Calu3 (cell line): ENCODE results near the gene TMEM185A. TPM values are rescaled to one million over a fixed set of nuclear protein-coding genes. Genes with fewer than 3 reads are reported as not detected.

Experiments
- BruUV-seq: library from RNA; stranded (reverse); fragments of 400-500 nt; replicated peaks from 2 replicates; lab custom pipeline; 2021; lab: Mats Ljungman, UMichigan
- CTCF ChIA-PET: fragments of 300-600 bp; sonication (Branson Sonifier 250); formaldehyde crosslinking; loops from one replicate; lab custom pipeline; 2022; ENCODE audit warnings: antibody characterized with exemption; lab: Charles Lee
- DNase-seq: peaks from one replicate; pipeline ENCODE4 v3.0.0; 2022
- H3K27ac Mint-ChIP-seq: one replicate; pipeline ENCODE4 v1.8.0; 2022; ENCODE audit warnings: mixed read lengths; ENCODE audit not compliant: unreplicated experiment
- H3K27me3 Mint-ChIP-seq: one replicate; pipeline ENCODE4 v1.8.0; 2022; ENCODE audit warnings: mixed read lengths; ENCODE audit not compliant: unreplicated experiment
- H3K36me3 Mint-ChIP-seq: one replicate; pipeline ENCODE4 v1.8.0; 2022; ENCODE audit warnings: mild to moderate bottlenecking, moderate library complexity, mixed read lengths; ENCODE audit not compliant: insufficient read depth, unreplicated experiment
- H3K4me1 Mint-ChIP-seq: one replicate; pipeline ENCODE4 v1.8.0; 2022; ENCODE audit warnings: mild to moderate bottlenecking, low read depth, mixed read lengths; ENCODE audit not compliant: unreplicated experiment
- H3K4me3 Mint-ChIP-seq: one replicate; pipeline ENCODE4 v1.8.0; 2022; ENCODE audit warnings: mild to moderate bottlenecking, low read depth, moderate library complexity, mixed read lengths; ENCODE audit not compliant: unreplicated experiment
- H3K9me3 Mint-ChIP-seq: one replicate; pipeline ENCODE4 v1.8.0; 2022; ENCODE audit warnings: low read depth, mixed read lengths; ENCODE audit not compliant: unreplicated experiment
- CTCF ChIP-seq: fragments of 200-600 bp; IDR thresholded peaks from one replicate; pipeline ENCODE4 v1.8.0; 2022; ENCODE audit warnings: antibody characterized with exemption; ENCODE audit not compliant: unreplicated experiment
- intact Hi-C: fragments of 100-400 bp; cut with micrococcal nuclease; formaldehyde crosslinking; loops from one replicate; pipeline ENCODE4 v1.10.0; 2022; ENCODE audit not compliant: unreplicated experiment
- total RNA-seq: library from RNA; stranded (reverse); gene quantifications from 2 replicates; pipeline ENCODE4 v1.2.3, GENCODE V29; 2022

The TMEM185A gene
- total RNA-seq, 1 experiment from 2014 or later: 33.9 TPM

- intact Hi-C loops: no loop called here
- H3K4me1 Mint-ChIP-seq: peaks cover 7% of the 10 kb centered on the region
- no TSS peak for BruUV-seq
- H3K4me3 Mint-ChIP-seq: no peak overlapping the region
- no peak overlapping the region for H3K27ac Mint-ChIP-seq
- no peaks in the 10 kb centered on the region for H3K36me3 Mint-ChIP-seq
- H3K9me3 Mint-ChIP-seq: no peaks in the 10 kb centered on the region
- DNase-seq: no peak
- no peak for TF ChIP-seq CTCF
- CTCF ChIA-PET: no interaction called here
- H3K27me3 Mint-ChIP-seq: no peaks in the 10 kb centered on the region
Observed at GRCh38 chrX:149570668-149571067, 60.9 kb downstream of the TMEM185A start.

GRCh38 chrX:149569770-149570169, 61.8 kb downstream of the TMEM185A start:
- TF ChIP-seq CTCF: no peak
- CTCF ChIA-PET: no interaction called here
- Mint-ChIP-seq H3K27me3 (no peaks in the 10 kb centered on the region), H3K9me3 (no peaks in the 10 kb centered on the region), H3K36me3 (no peaks in the 10 kb centered on the region), H3K4me1 (peaks cover 7% of the 10 kb centered on the region), H3K27ac (no peak overlapping the region), H3K4me3 (no peak overlapping the region)
- DNase-seq: no peak
- BruUV-seq: no TSS peak
- intact Hi-C loops: no loop called here

- Mint-ChIP-seq H3K36me3 (no peaks in the 10 kb centered on the region), H3K4me3 (no peak overlapping the region), H3K27ac (no peak overlapping the region), H3K27me3 (no peaks in the 10 kb centered on the region), H3K9me3 (no peaks in the 10 kb centered on the region), H3K4me1 (peaks cover 7% of the 10 kb centered on the region)
- TF ChIP-seq CTCF: no peak
- no peak for DNase-seq
- intact Hi-C loops: no loop called here
- CTCF ChIA-PET: no interaction called here
- BruUV-seq: no TSS peak
Observed at GRCh38 chrX:149568701-149569296, 62.8 kb downstream of the TMEM185A start.

- H3K36me3 Mint-ChIP-seq: no peaks in the 10 kb centered on the region
- H3K9me3 Mint-ChIP-seq: no peaks in the 10 kb centered on the region
- intact Hi-C loops: no loop called here
- CTCF ChIA-PET: no interaction called here
- DNase-seq: no peak
- BruUV-seq: no TSS peak
- TF ChIP-seq CTCF: no peak
- no peak overlapping the region for H3K4me3 Mint-ChIP-seq
- no peak overlapping the region for H3K27ac Mint-ChIP-seq
- H3K4me1 Mint-ChIP-seq: peaks cover 7% of the 10 kb centered on the region
- H3K27me3 Mint-ChIP-seq: no peaks in the 10 kb centered on the region
Observed at GRCh38 chrX:149567621-149568417, 63.8 kb downstream of the TMEM185A start.
